SU-DHL-6 (cell line): Measurements from ENCODE around the gene FARS2.

Source experiments
- EZH2phosphoT487 ChIP-seq: fragments of 200-600 bp; sonication (generic), shearing (Covaris generic); conservative IDR thresholded peaks from 2 replicates; pipeline ENCODE4 v1.6.1; 2018; ENCODE audit warnings: mild to moderate bottlenecking, antibody characterized with exemption, low read length, moderate library complexity, mixed read lengths
- TF ChIP-seq, protein P1 (sequence below): fragments of 200-600 bp; sonication (generic); IDR thresholded peaks from one replicate; pipeline ENCODE4 v1.5.1; 2017; ENCODE audit warnings: antibody characterized with exemption, mild to moderate bottlenecking, low read length, moderate library complexity; ENCODE audit not compliant: insufficient read depth, poor library complexity, severe bottlenecking

DNA sequence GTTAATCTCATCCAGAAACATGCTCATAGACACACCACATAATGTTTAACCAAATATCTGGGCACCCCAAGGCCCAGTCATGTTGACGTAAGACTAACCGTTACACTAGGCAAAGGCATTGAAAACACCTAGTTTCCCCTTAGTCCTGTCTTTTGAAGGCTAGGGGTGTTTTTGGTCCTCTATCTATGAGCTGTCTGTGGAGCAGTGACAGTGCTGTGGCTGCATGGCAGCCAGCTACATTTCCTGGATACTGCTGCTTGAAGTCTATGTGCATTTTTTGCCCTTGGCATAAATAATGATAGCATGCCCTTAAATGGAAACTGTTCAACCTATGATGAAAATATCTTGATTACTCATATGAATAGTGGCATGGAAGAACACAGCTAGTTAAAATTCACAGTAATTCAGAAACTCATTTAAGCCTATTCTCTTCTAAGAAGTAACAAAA lies 18.6 kb downstream of the FARS2 start:
- TF ChIP-seq, protein P1, sequence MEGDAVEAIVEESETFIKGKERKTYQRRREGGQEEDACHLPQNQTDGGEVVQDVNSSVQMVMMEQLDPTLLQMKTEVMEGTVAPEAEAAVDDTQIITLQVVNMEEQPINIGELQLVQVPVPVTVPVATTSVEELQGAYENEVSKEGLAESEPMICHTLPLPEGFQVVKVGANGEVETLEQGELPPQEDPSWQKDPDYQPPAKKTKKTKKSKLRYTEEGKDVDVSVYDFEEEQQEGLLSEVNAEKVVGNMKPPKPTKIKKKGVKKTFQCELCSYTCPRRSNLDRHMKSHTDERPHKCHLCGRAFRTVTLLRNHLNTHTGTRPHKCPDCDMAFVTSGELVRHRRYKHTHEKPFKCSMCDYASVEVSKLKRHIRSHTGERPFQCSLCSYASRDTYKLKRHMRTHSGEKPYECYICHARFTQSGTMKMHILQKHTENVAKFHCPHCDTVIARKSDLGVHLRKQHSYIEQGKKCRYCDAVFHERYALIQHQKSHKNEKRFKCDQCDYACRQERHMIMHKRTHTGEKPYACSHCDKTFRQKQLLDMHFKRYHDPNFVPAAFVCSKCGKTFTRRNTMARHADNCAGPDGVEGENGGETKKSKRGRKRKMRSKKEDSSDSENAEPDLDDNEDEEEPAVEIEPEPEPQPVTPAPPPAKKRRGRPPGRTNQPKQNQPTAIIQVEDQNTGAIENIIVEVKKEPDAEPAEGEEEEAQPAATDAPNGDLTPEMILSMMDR: no peak
- no peak for TF ChIP-seq EZH2phosphoT487
